GM19468 (cell line): ENCODE data around the gene PHACTR3.

Source experiments
- ATAC-seq: cut with Tn5 transposase; IDR thresholded peaks from one replicate; pipeline ENCODE4 v1.9.1; 2021; ENCODE audit warnings: mild to moderate bottlenecking, moderate library complexity, moderate number of reproducible peaks; ENCODE audit not compliant: unreplicated experiment; ENCODE audit errors: extremely low read depth

Gene PHACTR3

GRCh38 chr20:59586613-59587012 is 17.7 kb upstream of the PHACTR3 start:
- no peak for ATAC-seq

DNA sequence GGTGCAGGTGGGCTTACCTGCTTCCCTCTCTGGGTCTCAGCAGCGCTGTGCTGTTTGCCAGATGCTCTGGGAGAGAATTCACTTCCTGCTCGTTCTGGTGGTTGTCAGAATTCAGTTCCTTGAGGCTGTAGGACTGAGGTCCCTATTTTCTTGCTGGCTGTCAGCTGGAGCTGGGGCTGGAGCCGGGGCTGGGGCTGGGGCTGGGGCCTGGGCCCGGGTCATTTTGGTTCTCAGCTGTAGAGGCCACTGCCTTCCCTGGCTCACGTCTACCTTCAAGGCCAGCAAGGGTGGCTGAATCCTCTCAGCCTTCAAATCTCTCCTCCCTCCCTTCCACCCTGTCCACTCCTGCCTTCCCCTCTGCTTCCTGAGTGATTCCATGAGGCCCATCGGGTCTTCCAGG is 16.8 kb upstream of the PHACTR3 start:
- no peak for ATAC-seq

GRCh38 chr20:59588236-59588855 is 16.0 kb upstream of the PHACTR3 start:
- ATAC-seq = no peak

DNA sequence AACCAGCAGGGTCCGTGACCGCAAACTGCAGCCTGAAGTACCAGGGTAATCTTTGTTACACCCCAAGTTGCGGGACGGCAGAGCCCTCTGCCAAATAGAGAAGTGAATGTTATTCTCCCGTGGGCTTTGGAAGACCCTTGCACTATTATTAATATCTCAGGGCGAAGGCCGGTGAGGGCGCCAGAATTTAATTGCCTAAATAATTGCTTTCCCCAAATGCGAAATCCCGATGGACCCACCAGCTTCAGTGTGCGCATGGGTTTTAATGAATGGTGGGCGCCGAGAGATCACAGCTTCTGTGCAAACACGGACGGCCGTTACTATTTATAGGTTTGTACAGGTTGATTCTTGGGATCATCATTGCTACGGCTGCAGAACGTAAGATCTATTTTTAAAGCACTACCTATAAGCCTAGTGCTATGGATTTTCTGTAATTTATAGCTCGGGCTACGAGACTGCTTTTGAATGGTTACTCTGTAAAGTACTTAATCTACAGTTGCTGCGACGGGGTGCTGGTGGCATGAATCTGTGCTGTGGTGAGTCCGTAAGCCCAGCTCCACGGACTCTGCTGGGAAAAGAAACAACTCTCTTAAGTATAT is 15.2 kb upstream of the PHACTR3 start:
- no peak for ATAC-seq

- ATAC-seq = no peak
These were observed 13.3 kb upstream of the PHACTR3 start for GRCh38 chr20:59591061-59591460.

GRCh38 chr20:59596690-59597089 is 7.7 kb upstream of the PHACTR3 start:
- ATAC-seq = no peak

DNA sequence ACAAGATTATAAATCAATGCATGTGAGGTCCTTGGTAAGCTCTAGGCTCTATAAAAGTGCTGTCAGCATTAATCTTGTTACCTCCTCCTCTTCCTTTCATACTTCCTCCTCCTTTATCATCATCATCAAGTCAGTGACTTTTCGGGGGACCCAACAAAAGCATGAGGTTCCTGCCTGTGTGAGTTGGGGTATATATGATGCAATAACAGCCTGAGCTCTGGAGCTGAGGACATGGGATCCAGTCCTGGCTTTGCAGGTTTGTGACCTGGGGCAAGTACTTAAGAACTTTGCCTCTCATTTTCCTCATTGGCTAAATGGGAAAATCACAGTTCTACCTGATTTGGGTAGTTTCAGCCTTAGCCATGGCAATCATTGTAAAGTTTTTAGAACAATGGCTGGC is 7.1 kb upstream of the PHACTR3 start:
- ATAC-seq = no peak

DNA sequence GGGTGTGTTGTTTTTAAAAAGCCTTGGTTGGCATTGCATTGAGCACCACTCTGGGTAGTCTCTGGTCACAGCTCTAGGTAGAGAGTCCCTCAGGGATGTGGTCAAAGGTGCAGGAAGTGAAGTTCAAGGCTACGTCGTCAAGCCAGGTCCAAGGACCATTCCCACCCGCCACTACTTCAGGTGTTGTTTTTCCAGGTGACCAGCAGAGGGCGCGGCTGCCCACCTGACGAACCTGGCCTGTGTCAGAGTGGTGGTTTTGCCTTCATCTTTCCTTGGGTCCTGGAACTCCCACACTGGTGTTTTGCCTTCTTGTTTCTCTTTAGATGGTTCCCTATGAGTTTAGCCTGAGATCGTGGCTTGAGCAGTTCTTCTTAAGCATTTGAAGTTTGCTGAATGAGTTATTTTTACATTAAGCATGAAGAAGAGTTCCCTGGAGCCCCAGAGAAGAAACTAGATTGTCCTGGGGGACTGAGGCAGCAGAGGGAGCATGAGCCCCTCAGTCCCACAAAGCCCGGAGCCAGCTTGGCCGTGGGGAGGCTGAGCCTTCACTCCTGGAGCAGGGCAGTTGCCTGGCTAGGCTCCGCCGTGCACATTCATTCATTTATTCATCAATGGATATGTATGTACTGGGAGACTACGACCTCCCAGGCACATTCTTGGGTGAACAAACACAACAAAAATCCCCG is 5.6 kb upstream of the PHACTR3 start:
- no peak for ATAC-seq

GRCh38 chr20:59599941-59600340 is 4.4 kb upstream of the PHACTR3 start:
- ATAC-seq = no peak

DNA sequence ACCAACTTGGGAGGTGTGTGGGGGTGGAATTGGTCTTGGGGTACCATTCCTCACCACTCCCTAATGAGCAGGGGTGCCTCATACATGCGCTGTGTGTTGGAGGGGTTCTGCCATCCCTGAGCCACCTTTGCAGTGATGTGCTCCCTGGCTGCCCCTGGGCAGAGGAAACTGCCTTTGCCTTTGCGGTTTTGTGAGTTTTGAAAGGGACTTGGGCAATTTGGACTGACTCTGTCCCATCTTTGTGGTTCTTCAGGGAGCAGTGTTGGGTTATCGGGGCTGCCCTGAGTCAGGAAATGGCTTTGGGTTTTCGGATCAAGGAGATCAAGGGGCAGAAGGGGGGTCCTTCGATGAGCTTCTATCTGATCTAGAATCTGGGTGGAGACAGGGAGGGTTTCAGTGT is 3.9 kb upstream of the PHACTR3 start:
- no peak for ATAC-seq

DNA sequence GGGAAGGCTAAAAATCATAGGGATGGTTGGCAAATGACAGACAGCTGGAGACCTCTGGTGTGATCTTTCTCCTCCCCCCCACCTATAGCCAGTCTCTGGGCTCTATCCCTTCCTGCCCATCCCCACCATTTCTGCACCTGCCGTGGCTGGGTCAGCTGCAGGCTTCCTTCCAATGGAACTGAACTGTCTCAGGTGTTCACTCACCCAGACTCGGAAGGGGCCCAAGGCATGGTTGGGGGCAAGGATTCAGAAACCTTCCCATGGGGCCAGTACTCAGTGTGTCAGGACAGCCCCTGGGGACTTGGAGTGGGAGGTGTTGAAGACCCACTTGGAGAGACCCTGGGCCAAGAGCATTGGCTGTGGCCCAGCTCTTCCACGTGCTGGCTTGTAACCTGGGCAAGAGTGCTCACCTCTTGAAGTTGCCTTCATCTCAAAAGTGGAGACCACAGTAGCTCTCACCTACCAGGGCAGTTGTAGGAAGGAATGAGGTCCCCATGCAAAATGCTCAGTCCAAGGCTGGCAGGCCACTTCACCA is 1.7 kb upstream of the PHACTR3 start:
- ATAC-seq = no peak

GRCh38 chr20:59603176-59603575 is 1.2 kb upstream of the PHACTR3 start:
- no peak for ATAC-seq

DNA sequence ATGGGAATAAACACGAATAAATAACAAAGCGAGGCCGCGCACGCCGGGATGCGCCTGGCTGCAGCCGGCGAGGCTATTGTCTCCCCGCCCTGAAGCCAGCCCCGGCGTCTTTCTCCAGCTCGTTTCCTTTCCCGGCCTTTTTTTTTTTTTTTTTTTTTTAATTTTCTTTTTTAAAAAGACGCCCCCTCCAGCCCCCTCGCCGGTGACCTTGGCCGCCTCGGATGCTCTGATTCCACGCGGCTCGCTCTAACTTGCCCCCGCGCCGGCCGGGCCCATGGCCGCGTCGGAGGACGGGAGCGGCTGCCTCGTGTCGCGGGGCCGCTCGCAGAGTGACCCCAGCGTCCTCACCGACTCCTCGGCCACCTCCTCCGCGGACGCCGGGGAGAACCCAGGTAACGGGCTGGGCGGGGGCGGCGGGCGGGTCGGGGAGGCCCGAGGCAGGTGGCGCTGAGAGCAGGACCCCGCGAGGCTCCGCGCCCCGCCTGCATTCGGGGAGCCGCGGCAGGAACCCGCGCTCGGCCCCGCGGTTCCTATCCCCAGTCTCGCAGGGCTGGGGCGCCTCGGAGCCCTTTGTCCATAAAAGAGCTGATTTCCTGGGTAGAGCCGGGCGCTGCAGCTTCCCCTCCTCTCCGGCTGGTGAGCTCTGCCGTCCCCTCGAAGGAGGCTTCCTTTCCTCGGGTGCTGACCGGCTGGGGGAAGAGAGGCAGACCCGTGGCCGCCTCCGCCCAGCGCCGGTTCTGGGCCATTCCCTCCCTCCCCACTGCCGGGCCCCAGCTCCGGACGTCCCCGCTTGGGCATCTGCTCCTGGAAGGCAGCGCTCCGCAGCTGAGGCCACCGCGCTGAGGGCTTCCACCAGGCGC is 631 bp downstream of the PHACTR3 start:
- ATAC-seq = no peak

- ATAC-seq = no peak
These were observed 1.4 kb downstream of the PHACTR3 start for GRCh38 chr20:59605601-59606364.

DNA sequence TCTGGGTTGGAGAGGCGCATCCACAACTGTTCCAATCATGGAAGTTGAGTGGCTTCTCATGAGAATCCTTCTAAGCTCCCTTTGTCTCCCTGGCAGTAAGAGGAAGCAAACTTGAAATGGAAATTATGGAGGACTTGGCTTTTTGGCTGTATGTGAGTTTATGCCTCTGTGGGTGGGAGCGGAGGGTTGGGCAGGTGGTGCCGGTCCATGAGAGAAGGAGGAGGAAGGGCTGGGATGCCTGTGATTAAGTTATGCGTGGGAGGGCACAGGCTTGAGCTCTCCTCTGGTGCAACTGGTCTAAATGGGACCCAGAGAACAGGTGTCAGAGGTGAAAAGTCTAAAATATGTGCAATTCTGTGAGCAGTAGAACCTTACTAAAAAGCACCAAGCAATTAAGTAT is 2.2 kb downstream of the PHACTR3 start:
- no peak for ATAC-seq

GRCh38 chr20:59608396-59608795 is 4.1 kb downstream of the PHACTR3 start:
- ATAC-seq = no peak

DNA sequence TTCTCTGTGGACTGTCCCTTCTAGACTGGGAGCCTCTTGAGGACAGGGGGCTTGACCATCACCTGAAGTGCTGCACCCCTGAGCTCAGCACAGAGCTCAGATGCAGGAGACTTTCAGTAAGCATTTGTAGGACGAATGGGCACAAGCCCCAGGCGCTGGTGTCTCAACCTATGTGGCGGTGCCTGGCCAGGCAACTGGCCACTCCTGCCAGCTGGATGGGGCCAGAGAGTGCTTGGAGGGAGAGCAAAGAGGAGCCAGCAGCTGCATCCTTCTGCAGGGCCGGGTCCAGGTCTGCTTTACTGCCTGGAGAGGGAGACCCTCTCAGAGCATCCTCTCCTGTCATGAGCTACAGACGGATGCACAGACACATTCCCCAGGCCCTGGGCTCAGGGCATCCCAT is 4.5 kb downstream of the PHACTR3 start:
- no peak for ATAC-seq

GRCh38 chr20:59611286-59611685 is 6.9 kb downstream of the PHACTR3 start:
- ATAC-seq = no peak

GRCh38 chr20:59613861-59614260 is 9.5 kb downstream of the PHACTR3 start:
- ATAC-seq = no peak

GRCh38 chr20:59614714-59615113 is 10.4 kb downstream of the PHACTR3 start:
- ATAC-seq = no peak
